ENCODE data around the gene IGFBPL1. TPM values are rescaled to one million over a fixed set of nuclear protein-coding genes. Genes with fewer than 3 reads are reported as not detected.
A peak's percentile ranks its signal among the peaks of the same experiment; 100 is the strongest.

The IGFBPL1 gene
- total and polyA plus RNA-seq, 4 donors: 0.23 to 2.4 (median 0.95) TPM

- Histone ChIP-seq H3K4me3 (no peak overlapping the region), H3K9me3 (ENCODE audit: control insufficient read depth in 4 of 4, insufficient read depth in 3 of 4, low read length in 3 of 4) (peaks cover 0 to 3% (median 0%) of the 10 kb centered on the region in 4 donors), H3K27ac (ENCODE audit: low read depth in 1 of 2, low read length in 1 of 2) (no peak overlapping the region), H3K27me3 (ENCODE audit: control insufficient read depth in 3 of 3, insufficient read depth in 3 of 3, low read length in 2 of 3) (no peaks in the 10 kb centered on the region), H3K36me3 (ENCODE audit: control insufficient read depth in 4 of 4, insufficient read depth in 4 of 4, low read length in 4 of 4) (no peaks in the 10 kb centered on the region), H3K9ac (ENCODE audit: insufficient read depth in 1 of 2, low read length in 2 of 2) (no peak overlapping the region), H3K4me1 (ENCODE audit: control insufficient read depth in 5 of 5, insufficient read depth in 5 of 5, low read length in 5 of 5) (peaks cover 0 to 1% (median 0%) of the 10 kb centered on the region in 5 donors)
- DNase-seq (no peak), ATAC-seq (ENCODE audit: insufficient read depth, low FRiP score) (no peak)
- 76 to 78% methylated on average over 5 of the region's 5 CpGs for WGBS, 2 donors
- no peak for TF ChIP-seq CTCF (IDR thresholded peaks at IDR 0.05; ENCODE audit: control extremely low read depth, extremely low read depth)
Measured at GRCh38 chr9:38374847-38375571, 49.2 kb downstream of the IGFBPL1 start.

DNA sequence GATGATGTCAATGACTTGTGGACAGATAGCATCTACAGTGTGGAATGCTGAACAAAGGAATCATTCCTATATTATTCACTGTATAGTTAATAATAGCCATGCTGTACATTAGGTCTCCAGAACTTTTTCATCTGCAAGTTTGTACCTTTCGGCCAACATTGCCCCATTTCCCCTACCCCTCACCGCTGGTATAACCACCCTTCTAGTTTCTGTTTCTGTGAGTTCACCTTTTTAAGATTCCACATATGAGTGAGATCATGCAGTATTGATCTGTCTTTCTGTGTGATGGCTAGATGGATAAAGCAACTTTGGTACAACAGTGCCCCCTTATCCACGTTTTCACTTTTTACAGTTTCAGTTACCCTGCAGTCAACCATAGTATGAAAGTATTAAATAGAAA lies 50.6 kb downstream of the IGFBPL1 start:
- H3K4me3 ChIP-seq: no peak overlapping the region
- H3K36me3 ChIP-seq (ENCODE audit: control insufficient read depth in 4 of 4, insufficient read depth in 4 of 4, low read length in 4 of 4): no peaks in the 10 kb centered on the region
- DNase-seq (no peak), ATAC-seq (ENCODE audit: insufficient read depth, low FRiP score) (no peak)
- TF ChIP-seq CTCF (IDR thresholded peaks at IDR 0.05; ENCODE audit: control extremely low read depth, extremely low read depth): no peak
- peaks cover 0 to 1% (median 0%) of the 10 kb centered on the region in 5 donors for H3K4me1 ChIP-seq (ENCODE audit: control insufficient read depth in 5 of 5, insufficient read depth in 5 of 5, low read length in 5 of 5)
- H3K9me3 ChIP-seq (ENCODE audit: control insufficient read depth in 4 of 4, insufficient read depth in 3 of 4, low read length in 3 of 4): peaks cover 0 to 3% (median 0%) of the 10 kb centered on the region in 4 donors
- WGBS, 2 donors: 73 to 76% methylated on average over 3 of the region's 3 CpGs
- H3K27ac ChIP-seq (ENCODE audit: low read depth in 1 of 2, low read length in 1 of 2): no peak overlapping the region
- no peak overlapping the region for H3K9ac ChIP-seq (ENCODE audit: insufficient read depth in 1 of 2, low read length in 2 of 2)
- H3K27me3 ChIP-seq (ENCODE audit: control insufficient read depth in 3 of 3, insufficient read depth in 3 of 3, low read length in 2 of 3): no peaks in the 10 kb centered on the region

DNA sequence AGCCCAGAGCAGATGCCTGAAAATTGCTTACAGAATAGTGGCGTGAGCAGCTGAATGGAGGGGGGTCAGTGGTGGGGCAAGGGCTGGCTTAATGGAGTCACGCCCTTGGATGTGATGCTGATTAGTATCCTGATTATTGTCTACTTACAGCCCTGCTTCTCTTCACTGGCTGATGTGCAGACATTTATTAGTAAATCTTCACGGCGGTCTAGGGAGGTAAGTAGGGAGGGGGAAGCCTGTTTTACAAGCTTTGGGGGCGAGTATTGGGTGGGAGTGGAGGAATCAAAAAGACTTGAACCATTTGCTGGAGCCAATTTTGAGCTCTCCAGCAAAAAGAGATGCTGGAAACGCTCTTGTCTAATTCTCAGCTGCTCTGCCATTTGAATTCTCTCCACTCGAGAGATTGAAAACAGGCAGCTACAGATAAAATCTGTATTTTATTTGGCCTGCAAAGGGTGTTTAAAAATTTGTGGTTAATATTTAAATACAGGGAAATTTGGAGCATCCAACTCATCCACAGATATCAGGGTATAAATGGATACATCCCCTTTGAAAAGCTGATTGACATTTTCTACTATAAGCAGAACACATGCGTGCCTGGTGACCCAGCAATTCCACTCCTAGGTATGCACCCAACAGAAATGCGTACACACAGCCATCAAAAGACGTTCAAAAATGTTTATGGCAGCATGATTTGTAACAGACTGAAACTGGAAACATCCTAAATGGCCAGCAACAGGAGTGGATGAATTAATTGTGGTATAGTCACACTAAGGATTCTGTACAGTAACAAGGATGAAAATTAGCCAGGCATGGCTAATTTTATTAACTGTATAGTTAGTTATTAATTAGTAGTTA lies 51.3 kb downstream of the IGFBPL1 start:
- H3K4me1 ChIP-seq (ENCODE audit: control insufficient read depth in 5 of 5, insufficient read depth in 5 of 5, low read length in 5 of 5): peaks cover 0 to 1% (median 0%) of the 10 kb centered on the region in 5 donors
- H3K36me3 ChIP-seq (ENCODE audit: control insufficient read depth in 4 of 4, insufficient read depth in 4 of 4, low read length in 4 of 4): no peaks in the 10 kb centered on the region
- 72 to 80% methylated on average over 10 of the region's 10 CpGs for WGBS, 2 donors
- no peak overlapping the region for H3K27ac ChIP-seq (ENCODE audit: low read depth in 1 of 2, low read length in 1 of 2)
- no peaks in the 10 kb centered on the region for H3K27me3 ChIP-seq (ENCODE audit: control insufficient read depth in 3 of 3, insufficient read depth in 3 of 3, low read length in 2 of 3)
- peak in 1 of 3 donors; percentile 4 for DNase-seq
- no peak for ATAC-seq (ENCODE audit: insufficient read depth, low FRiP score)
- peaks cover 0 to 3% (median 0%) of the 10 kb centered on the region in 4 donors for H3K9me3 ChIP-seq (ENCODE audit: control insufficient read depth in 4 of 4, insufficient read depth in 3 of 4, low read length in 3 of 4)
- no peak overlapping the region for H3K4me3 ChIP-seq
- TF ChIP-seq CTCF (IDR thresholded peaks at IDR 0.05; ENCODE audit: control extremely low read depth, extremely low read depth): no peak
- no peak overlapping the region for H3K9ac ChIP-seq (ENCODE audit: insufficient read depth in 1 of 2, low read length in 2 of 2)
